Upper lobe of left lung (tissue), 4 donors: ENCODE results near the gene NDUFA7.
"Not testable (repeated sequence)": the region's sequence is repeated elsewhere in the genome, so short reads cannot be mapped to it uniquely, and the experiment has no call there.

Source experiments
- EP300 ChIP-seq, 4 donors: sonication (generic); formaldehyde crosslinking; IDR thresholded peaks; one replicate each; pipeline ENCODE4 v1.5.1; 2017; ENCODE audit warnings: antibody characterized with exemption in 4 of 4, control low read depth in 2 of 4
- TF ChIP-seq, protein P1 (sequence below), 6 experiments: fragments of 450-650 bp in 4 of 6; fragments of 200-600 bp in 2 of 6; sonication (generic) in 2 of 6; IDR thresholded peaks; one replicate each; pipeline ENCODE4 v1.5.1; 2016 to 2019; ENCODE audit warnings: antibody characterized with exemption in 6 of 6

DNA sequence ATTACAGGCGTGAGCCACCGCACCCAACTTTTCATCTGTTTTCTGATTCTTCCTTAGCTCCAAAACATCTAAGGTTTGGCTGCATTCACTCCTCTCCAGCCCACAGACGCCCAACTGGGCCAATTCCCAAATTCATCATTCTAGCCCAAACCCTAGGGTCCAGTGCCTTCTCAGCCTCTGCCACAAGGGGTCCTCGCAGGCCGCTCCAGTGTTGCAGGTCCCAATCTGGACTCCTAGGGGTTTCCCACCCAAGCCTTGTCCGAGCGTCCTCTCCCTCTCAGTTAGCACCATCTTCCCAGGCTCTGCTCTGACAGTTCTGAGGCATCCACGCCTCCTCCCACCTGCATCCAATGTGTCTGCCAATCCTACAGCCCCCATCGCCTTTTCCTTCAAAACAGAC is 29.8 kb downstream of the NDUFA7 start:
- TF ChIP-seq, protein P1, sequence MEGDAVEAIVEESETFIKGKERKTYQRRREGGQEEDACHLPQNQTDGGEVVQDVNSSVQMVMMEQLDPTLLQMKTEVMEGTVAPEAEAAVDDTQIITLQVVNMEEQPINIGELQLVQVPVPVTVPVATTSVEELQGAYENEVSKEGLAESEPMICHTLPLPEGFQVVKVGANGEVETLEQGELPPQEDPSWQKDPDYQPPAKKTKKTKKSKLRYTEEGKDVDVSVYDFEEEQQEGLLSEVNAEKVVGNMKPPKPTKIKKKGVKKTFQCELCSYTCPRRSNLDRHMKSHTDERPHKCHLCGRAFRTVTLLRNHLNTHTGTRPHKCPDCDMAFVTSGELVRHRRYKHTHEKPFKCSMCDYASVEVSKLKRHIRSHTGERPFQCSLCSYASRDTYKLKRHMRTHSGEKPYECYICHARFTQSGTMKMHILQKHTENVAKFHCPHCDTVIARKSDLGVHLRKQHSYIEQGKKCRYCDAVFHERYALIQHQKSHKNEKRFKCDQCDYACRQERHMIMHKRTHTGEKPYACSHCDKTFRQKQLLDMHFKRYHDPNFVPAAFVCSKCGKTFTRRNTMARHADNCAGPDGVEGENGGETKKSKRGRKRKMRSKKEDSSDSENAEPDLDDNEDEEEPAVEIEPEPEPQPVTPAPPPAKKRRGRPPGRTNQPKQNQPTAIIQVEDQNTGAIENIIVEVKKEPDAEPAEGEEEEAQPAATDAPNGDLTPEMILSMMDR (IDR thresholded peaks at IDR 0.05): not testable (repeated sequence)
- TF ChIP-seq EP300 (IDR thresholded peaks at IDR 0.05): not testable (repeated sequence)
